ENCODE measurements around the gene CTIF.

The CTIF gene

DNA sequence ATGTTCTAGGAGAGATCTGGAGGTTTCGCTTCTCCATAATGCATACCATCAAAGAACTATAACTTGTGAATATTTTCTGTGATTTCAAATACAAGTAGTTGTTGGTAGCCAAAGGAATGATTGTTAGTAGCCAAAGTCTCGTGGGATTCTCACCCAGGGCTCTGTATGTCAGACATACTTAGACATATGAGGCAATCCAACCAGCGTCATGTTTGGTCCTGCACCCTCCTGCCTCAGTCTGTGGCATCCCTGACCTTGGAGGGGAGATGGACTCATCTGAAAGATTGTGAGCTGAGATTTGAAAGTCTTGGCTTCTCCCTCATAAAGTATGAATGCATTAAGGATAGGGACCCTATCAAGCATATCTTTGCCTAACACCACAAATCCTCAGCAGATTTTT, 81.2 kb downstream of the CTIF start:
- TF ChIP-seq, protein P1, sequence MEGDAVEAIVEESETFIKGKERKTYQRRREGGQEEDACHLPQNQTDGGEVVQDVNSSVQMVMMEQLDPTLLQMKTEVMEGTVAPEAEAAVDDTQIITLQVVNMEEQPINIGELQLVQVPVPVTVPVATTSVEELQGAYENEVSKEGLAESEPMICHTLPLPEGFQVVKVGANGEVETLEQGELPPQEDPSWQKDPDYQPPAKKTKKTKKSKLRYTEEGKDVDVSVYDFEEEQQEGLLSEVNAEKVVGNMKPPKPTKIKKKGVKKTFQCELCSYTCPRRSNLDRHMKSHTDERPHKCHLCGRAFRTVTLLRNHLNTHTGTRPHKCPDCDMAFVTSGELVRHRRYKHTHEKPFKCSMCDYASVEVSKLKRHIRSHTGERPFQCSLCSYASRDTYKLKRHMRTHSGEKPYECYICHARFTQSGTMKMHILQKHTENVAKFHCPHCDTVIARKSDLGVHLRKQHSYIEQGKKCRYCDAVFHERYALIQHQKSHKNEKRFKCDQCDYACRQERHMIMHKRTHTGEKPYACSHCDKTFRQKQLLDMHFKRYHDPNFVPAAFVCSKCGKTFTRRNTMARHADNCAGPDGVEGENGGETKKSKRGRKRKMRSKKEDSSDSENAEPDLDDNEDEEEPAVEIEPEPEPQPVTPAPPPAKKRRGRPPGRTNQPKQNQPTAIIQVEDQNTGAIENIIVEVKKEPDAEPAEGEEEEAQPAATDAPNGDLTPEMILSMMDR (IDR thresholded peaks at IDR 0.05): no peak
- no peaks in the 10 kb centered on the region for H3K27me3 ChIP-seq
- H3K4me1 ChIP-seq (ENCODE audit: control insufficient read depth in 1 of 2, insufficient read depth in 1 of 2, low read depth in 1 of 2, low read length in 1 of 2): no peaks in the 10 kb centered on the region
- H3K36me3 ChIP-seq: no peaks in the 10 kb centered on the region
- H3K4me3 ChIP-seq (ENCODE audit: low read depth in 1 of 2, low read length in 1 of 2): no peak overlapping the region
- H3K9me3 ChIP-seq: no peaks in the 10 kb centered on the region
- H3K27ac ChIP-seq: no peak overlapping the region

GRCh38 chr18:48621240-48621639, 82.4 kb downstream of the CTIF start:
- H3K27ac ChIP-seq: no peak overlapping the region

GRCh38 chr18:48621815-48622555, 83.2 kb downstream of the CTIF start:
- H3K4me3 ChIP-seq (ENCODE audit: low read depth in 1 of 2, low read length in 1 of 2): no peak overlapping the region
- TF ChIP-seq, protein P1 (IDR thresholded peaks at IDR 0.05): no peak
- no peaks in the 10 kb centered on the region for H3K4me1 ChIP-seq (ENCODE audit: control insufficient read depth in 1 of 2, insufficient read depth in 1 of 2, low read depth in 1 of 2, low read length in 1 of 2)

More at GRCh38 chr18:48621240-48621639, 82.4 kb downstream of the CTIF start:
- Histone ChIP-seq H3K4me3 (ENCODE audit: low read depth in 1 of 2, low read length in 1 of 2) (no peak overlapping the region), H3K4me1 (ENCODE audit: control insufficient read depth in 1 of 2, insufficient read depth in 1 of 2, low read depth in 1 of 2, low read length in 1 of 2) (no peaks in the 10 kb centered on the region), H3K9me3 (no peaks in the 10 kb centered on the region), H3K36me3 (no peaks in the 10 kb centered on the region), H3K27me3 (no peaks in the 10 kb centered on the region)
- TF ChIP-seq, protein P1 (IDR thresholded peaks at IDR 0.05): no peak

GRCh38 chr18:48622911-48623431, 84.1 kb downstream of the CTIF start:
- no peaks in the 10 kb centered on the region for H3K27me3 ChIP-seq
- H3K9me3 ChIP-seq: no peaks in the 10 kb centered on the region
- no peaks in the 10 kb centered on the region for H3K36me3 ChIP-seq
- no peak overlapping the region for H3K4me3 ChIP-seq (ENCODE audit: low read depth in 1 of 2, low read length in 1 of 2)
- TF ChIP-seq, protein P1 (IDR thresholded peaks at IDR 0.05): no peak
- no peak overlapping the region for H3K27ac ChIP-seq
- no peaks in the 10 kb centered on the region for H3K4me1 ChIP-seq (ENCODE audit: control insufficient read depth in 1 of 2, insufficient read depth in 1 of 2, low read depth in 1 of 2, low read length in 1 of 2)

More at GRCh38 chr18:48621815-48622555, 83.2 kb downstream of the CTIF start:
- Histone ChIP-seq H3K36me3 (no peaks in the 10 kb centered on the region), H3K27me3 (no peaks in the 10 kb centered on the region), H3K27ac (no peak overlapping the region), H3K9me3 (no peaks in the 10 kb centered on the region)

- Histone ChIP-seq H3K27me3 (no peaks in the 10 kb centered on the region), H3K27ac (no peak overlapping the region), H3K36me3 (no peaks in the 10 kb centered on the region), H3K4me1 (ENCODE audit: control insufficient read depth in 1 of 2, insufficient read depth in 1 of 2, low read depth in 1 of 2, low read length in 1 of 2) (no peaks in the 10 kb centered on the region), H3K4me3 (ENCODE audit: low read depth in 1 of 2, low read length in 1 of 2) (no peak overlapping the region), H3K9me3 (no peaks in the 10 kb centered on the region)
- TF ChIP-seq, protein P1 (IDR thresholded peaks at IDR 0.05): no peak
These were observed 84.8 kb downstream of the CTIF start for GRCh38 chr18:48623468-48624235.
